Astrocyte (in vitro differentiated cells and primary cell): ENCODE measurements around the gene SAYSD1.

ENCODE experiments used
- EZH2 ChIP-seq: IDR thresholded peaks from 2 replicates; pipeline ENCODE4 v1.6.1; 2012; ENCODE audit warnings: mild to moderate bottlenecking, low read length, inconsistent platforms; ENCODE audit not compliant: insufficient read depth
- TF ChIP-seq, protein P1 (sequence below): IDR thresholded peaks from 2 replicates; pipeline ENCODE4 v1.5.1; 2011; ENCODE audit warnings: low read depth, mild to moderate bottlenecking, inconsistent platforms, low read length, moderate library complexity; ENCODE audit not compliant: insufficient read depth

DNA sequence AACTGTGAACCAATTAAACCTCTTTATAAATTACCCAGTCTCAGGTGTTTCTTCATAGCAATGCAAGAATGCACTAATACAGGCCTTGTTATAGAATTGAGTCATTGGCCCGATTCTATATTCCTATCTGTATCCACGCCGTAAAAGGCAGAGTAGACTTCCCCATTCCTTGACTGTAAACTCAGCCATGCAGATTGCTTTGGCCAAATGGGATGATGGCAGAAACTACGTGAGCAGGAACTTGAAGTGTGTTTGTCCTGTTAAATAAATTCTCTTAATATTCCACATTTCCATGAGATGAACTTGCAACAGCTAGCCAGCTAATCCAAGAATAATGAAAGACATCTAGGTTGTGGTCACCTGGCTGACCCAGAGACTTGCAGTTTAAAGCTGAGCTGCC lies 3.9 kb upstream of the SAYSD1 start:
- TF ChIP-seq, protein P1, sequence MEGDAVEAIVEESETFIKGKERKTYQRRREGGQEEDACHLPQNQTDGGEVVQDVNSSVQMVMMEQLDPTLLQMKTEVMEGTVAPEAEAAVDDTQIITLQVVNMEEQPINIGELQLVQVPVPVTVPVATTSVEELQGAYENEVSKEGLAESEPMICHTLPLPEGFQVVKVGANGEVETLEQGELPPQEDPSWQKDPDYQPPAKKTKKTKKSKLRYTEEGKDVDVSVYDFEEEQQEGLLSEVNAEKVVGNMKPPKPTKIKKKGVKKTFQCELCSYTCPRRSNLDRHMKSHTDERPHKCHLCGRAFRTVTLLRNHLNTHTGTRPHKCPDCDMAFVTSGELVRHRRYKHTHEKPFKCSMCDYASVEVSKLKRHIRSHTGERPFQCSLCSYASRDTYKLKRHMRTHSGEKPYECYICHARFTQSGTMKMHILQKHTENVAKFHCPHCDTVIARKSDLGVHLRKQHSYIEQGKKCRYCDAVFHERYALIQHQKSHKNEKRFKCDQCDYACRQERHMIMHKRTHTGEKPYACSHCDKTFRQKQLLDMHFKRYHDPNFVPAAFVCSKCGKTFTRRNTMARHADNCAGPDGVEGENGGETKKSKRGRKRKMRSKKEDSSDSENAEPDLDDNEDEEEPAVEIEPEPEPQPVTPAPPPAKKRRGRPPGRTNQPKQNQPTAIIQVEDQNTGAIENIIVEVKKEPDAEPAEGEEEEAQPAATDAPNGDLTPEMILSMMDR: no peak
- no peak for TF ChIP-seq EZH2
